ENCODE data around the gene CPNE6. TPM values are rescaled to one million over a fixed set of nuclear protein-coding genes. Genes with fewer than 3 reads are reported as not detected.

The CPNE6 gene
- total and polyA plus RNA-seq, 2 of the 13 experiments (the other 11 are each of a cell fraction or from before 2014, with no cell fraction given): not detected

DNA sequence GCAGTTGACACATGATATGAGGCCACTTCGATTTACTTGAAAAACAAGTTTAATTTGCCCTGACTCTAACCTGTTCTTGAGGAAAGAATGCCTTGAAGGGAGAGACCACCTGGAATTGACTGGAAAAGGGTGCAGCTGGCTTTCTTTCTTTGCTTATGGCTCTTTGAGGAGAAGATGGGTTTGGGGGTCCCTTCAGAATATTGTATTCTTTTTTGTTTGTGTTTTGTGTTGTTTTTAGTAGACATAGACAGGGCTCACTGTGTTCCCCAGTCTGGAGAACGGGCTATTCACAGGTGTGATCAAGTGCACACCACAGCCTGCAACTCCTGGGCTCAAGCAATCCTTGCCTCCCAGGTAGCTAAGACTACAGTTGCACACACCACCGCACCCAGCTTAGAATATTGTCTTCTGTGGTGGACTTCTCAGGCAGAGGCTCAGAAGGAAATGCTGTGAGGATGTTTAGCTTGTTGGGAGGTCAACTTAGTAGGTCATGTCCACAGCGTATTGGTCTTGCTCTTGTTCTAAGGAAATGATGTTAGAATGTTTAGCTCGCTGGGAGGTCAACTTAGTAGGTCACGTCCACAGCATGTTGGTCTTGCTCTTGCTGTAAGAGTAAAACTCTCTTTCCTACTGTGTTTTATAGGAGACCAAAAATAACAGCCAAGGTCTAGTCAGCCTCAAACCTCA lies 44.9 kb downstream of the CPNE6 start (continued):
- TF ChIP-seq CSRNP1 (CRISPR knock-in tag; IDR thresholded peaks at IDR 0.05) (no peak), NFYC (CRISPR knock-in tag; IDR thresholded peaks at IDR 0.05) (no peak), CCAR2 (optimal IDR thresholded peaks at IDR 0.05; ENCODE audit: low read depth, low read length) (no peak), FOXM1 (CRISPR knock-in tag; IDR thresholded peaks at IDR 0.05) (no peak), BCLAF1 (IDR thresholded peaks at IDR 0.05) (no peak), PTBP1 (IDR thresholded peaks at IDR 0.05; ENCODE audit: low read depth, low read length, poor library complexity, severe bottlenecking) (no peak), ZBTB10 (CRISPR knock-in tag; IDR thresholded peaks at IDR 0.05; ENCODE audit: borderline replicate concordance) (no peak), ZBTB38 (CRISPR knock-in tag; IDR thresholded peaks at IDR 0.05) (peak; percentile 39; the same call in 1 of the 2 replicates), TEF (CRISPR knock-in tag; IDR thresholded peaks at IDR 0.05) (no peak)
- TF ChIP-seq, protein P1, sequence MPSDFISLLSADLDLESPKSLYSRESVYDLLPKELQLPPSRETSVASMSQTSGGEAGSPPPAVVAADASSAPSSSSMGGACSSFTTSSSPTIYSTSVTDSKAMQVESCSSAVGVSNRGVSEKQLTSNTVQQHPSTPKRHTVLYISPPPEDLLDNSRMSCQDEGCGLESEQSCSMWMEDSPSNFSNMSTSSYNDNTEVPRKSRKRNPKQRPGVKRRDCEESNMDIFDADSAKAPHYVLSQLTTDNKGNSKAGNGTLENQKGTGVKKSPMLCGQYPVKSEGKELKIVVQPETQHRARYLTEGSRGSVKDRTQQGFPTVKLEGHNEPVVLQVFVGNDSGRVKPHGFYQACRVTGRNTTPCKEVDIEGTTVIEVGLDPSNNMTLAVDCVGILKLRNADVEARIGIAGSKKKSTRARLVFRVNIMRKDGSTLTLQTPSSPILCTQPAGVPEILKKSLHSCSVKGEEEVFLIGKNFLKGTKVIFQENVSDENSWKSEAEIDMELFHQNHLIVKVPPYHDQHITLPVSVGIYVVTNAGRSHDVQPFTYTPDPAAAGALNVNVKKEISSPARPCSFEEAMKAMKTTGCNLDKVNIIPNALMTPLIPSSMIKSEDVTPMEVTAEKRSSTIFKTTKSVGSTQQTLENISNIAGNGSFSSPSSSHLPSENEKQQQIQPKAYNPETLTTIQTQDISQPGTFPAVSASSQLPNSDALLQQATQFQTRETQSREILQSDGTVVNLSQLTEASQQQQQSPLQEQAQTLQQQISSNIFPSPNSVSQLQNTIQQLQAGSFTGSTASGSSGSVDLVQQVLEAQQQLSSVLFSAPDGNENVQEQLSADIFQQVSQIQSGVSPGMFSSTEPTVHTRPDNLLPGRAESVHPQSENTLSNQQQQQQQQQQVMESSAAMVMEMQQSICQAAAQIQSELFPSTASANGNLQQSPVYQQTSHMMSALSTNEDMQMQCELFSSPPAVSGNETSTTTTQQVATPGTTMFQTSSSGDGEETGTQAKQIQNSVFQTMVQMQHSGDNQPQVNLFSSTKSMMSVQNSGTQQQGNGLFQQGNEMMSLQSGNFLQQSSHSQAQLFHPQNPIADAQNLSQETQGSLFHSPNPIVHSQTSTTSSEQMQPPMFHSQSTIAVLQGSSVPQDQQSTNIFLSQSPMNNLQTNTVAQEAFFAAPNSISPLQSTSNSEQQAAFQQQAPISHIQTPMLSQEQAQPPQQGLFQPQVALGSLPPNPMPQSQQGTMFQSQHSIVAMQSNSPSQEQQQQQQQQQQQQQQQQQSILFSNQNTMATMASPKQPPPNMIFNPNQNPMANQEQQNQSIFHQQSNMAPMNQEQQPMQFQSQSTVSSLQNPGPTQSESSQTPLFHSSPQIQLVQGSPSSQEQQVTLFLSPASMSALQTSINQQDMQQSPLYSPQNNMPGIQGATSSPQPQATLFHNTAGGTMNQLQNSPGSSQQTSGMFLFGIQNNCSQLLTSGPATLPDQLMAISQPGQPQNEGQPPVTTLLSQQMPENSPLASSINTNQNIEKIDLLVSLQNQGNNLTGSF (CRISPR knock-in tag; IDR thresholded peaks at IDR 0.05): 0 out of 2 replicates have a peak, but pooled peaks have one; percentile 19
- TF ChIP-seq, protein P2, sequence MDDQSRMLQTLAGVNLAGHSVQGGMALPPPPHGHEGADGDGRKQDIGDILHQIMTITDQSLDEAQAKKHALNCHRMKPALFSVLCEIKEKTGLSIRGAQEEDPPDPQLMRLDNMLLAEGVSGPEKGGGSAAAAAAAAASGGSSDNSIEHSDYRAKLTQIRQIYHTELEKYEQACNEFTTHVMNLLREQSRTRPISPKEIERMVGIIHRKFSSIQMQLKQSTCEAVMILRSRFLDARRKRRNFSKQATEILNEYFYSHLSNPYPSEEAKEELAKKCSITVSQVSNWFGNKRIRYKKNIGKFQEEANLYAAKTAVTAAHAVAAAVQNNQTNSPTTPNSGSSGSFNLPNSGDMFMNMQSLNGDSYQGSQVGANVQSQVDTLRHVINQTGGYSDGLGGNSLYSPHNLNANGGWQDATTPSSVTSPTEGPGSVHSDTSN (CRISPR knock-in tag; IDR thresholded peaks at IDR 0.05; ENCODE audit: borderline replicate concordance): no peak
- TF ChIP-seq, protein P3, sequence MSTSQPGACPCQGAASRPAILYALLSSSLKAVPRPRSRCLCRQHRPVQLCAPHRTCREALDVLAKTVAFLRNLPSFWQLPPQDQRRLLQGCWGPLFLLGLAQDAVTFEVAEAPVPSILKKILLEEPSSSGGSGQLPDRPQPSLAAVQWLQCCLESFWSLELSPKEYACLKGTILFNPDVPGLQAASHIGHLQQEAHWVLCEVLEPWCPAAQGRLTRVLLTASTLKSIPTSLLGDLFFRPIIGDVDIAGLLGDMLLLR (CRISPR knock-in tag; IDR thresholded peaks at IDR 0.05): no peak; the same call in 1 of the 2 replicates

Data from HepG2 (cell line).